NCI-H2171 (cell line): ENCODE measurements around the gene ARHGAP15.

Experiments used
- DNase-seq: peaks from one replicate; lab custom pipeline; 2025; lab: John Stamatoyannopoulos, UW

ARHGAP15 gene

GRCh38 chr2:143171817-143172216 is 42.6 kb downstream of the ARHGAP15 start:
- DNase-seq: no peak

- DNase-seq: no peak
Measured at GRCh38 chr2:143175438-143175837, 46.2 kb downstream of the ARHGAP15 start.

- DNase-seq: no peak
Measured at GRCh38 chr2:143176606-143177005, 47.4 kb downstream of the ARHGAP15 start.

- DNase-seq: no peak
Measured at GRCh38 chr2:143177096-143177786, 48.0 kb downstream of the ARHGAP15 start.

- no peak for DNase-seq
Measured at GRCh38 chr2:143181494-143181893, 52.3 kb downstream of the ARHGAP15 start.

GRCh38 chr2:143182649-143183048 is 53.4 kb downstream of the ARHGAP15 start:
- no peak for DNase-seq

- no peak for DNase-seq
Measured at GRCh38 chr2:143183804-143184463, 54.7 kb downstream of the ARHGAP15 start.

- DNase-seq: no peak
Measured at GRCh38 chr2:143186876-143187275, 57.7 kb downstream of the ARHGAP15 start.

- DNase-seq: no peak
Measured at GRCh38 chr2:143190431-143190830, 61.2 kb downstream of the ARHGAP15 start.

- DNase-seq: no peak
Measured at GRCh38 chr2:143192106-143192505, 62.9 kb downstream of the ARHGAP15 start.

GRCh38 chr2:143192716-143193115 is 63.5 kb downstream of the ARHGAP15 start:
- DNase-seq: peak; percentile 48

- DNase-seq: peak; percentile 76
Measured at GRCh38 chr2:143193121-143193520, 63.9 kb downstream of the ARHGAP15 start.

GRCh38 chr2:143195511-143195910 is 66.3 kb downstream of the ARHGAP15 start:
- no peak for DNase-seq

GRCh38 chr2:143204062-143204461 is 74.8 kb downstream of the ARHGAP15 start:
- no peak for DNase-seq

- DNase-seq: no peak
Measured at GRCh38 chr2:143205106-143205764, 76.0 kb downstream of the ARHGAP15 start.

GRCh38 chr2:143209570-143210445 is 80.6 kb downstream of the ARHGAP15 start:
- DNase-seq: no peak

GRCh38 chr2:143210446-143210819 is 81.2 kb downstream of the ARHGAP15 start:
- DNase-seq: no peak

- no peak for DNase-seq
Measured at GRCh38 chr2:143217512-143218115, 88.4 kb downstream of the ARHGAP15 start.

- DNase-seq: no peak
Measured at GRCh38 chr2:143218621-143219020, 89.4 kb downstream of the ARHGAP15 start.

GRCh38 chr2:143219266-143219665 is 90.0 kb downstream of the ARHGAP15 start:
- DNase-seq: no peak

GRCh38 chr2:143223556-143223955 is 94.3 kb downstream of the ARHGAP15 start:
- DNase-seq: no peak

GRCh38 chr2:143225931-143226330 is 96.7 kb downstream of the ARHGAP15 start:
- no peak for DNase-seq
